HCT116 (cell line): ENCODE results near the gene CHRNE. TPM values are rescaled to one million over a fixed set of nuclear protein-coding genes. Genes with fewer than 3 reads are reported as not detected.

ENCODE experiments used
- ATAC-seq: fragments of 200-7000 bp; cut with Tn5 transposase; 2 replicates; pipeline ENCODE4 v1.9.1; 2020; ENCODE audit warnings: mild to moderate bottlenecking, moderate library complexity
- BruUV-seq: library from RNA; stranded (reverse); fragments of 400-500 nt; replicated peaks from 2 replicates; lab custom pipeline; 2021; lab: Mats Ljungman, UMichigan
- CTCF ChIA-PET: fragments of 300-600 bp; sonication (Branson Sonifier 250); formaldehyde crosslinking; loops from one replicate; lab custom pipeline; 2021; ENCODE audit warnings: antibody characterized with exemption; lab: Charles Lee
- POLR2A ChIA-PET: fragments of 300-600, 350-600 bp; sonication (Branson Sonifier 250); formaldehyde crosslinking; loops from one replicate; lab custom pipeline; 2021; ENCODE audit warnings: antibody characterized with exemption; lab: Charles Lee
- RAD21 ChIA-PET, 2 experiments: fragments of 300-600 bp; sonication (Branson Sonifier 250); formaldehyde crosslinking; loops; one replicate each; lab custom pipeline; 2023; ENCODE audit warnings: low total read pairs in 2 of 2; ENCODE audit not compliant: uncharacterized antibody in 2 of 2, unreplicated experiment in 2 of 2, low non-redundant PET in 1 of 2; lab: Charles Lee
- DNase-seq: peaks from one replicate; pipeline ENCODE4 v3.0.0-alpha.2; 2010; ENCODE audit warnings: low read depth, low spot score
- H2AFZ ChIP-seq: fragments of 200-600 bp; shearing (Covaris generic), sonication (generic); 2 replicates; pipeline ENCODE4 v1.6.1; 2017; ENCODE audit warnings: low read depth, mixed run types, mixed read lengths, antibody characterized with exemption, low read length; ENCODE audit not compliant: poor library complexity, severe bottlenecking
- H3K27ac ChIP-seq: 2 replicates; pipeline ENCODE4 v1.5.1; 2012; ENCODE audit warnings: low read depth, low read length
- H3K27me3 ChIP-seq: fragments of 200-600 bp; sonication (generic); 2 replicates; pipeline ENCODE4 v1.6.1; 2016; ENCODE audit warnings: mixed run types, low read length, mixed read lengths; ENCODE audit not compliant: insufficient read depth
- H3K36me3 ChIP-seq, 2 experiments: fragments of 200-500 bp in 1 of 2; fragments of 200-600 bp in 1 of 2; sonication (Bioruptor generic) in 1 of 2; sonication (generic) in 1 of 2; 2 replicates each; pipeline versions ENCODE4 v1.5.1 to v1.6.1; 2014 to 2016; ENCODE audit warnings: low read length in 2 of 2, inconsistent platforms in 1 of 2, mixed read lengths in 1 of 2, mixed run types in 1 of 2; ENCODE audit not compliant: insufficient read depth in 2 of 2, control insufficient read depth in 1 of 2
- H3K4me1 ChIP-seq, 2 experiments: fragments of 200-600 bp in 1 of 2; sonication (generic) in 1 of 2; 2 replicates each; pipeline versions ENCODE4 v1.5.1 to v1.6.1; 2012 to 2017; ENCODE audit warnings: low read length in 2 of 2, inconsistent platforms in 1 of 2, mild to moderate bottlenecking in 1 of 2, mixed read lengths in 1 of 2, mixed run types in 1 of 2, moderate library complexity in 1 of 2; ENCODE audit not compliant: insufficient read depth in 2 of 2, control insufficient read depth in 1 of 2
- H3K4me2 ChIP-seq: fragments of 200-600 bp; sonication (generic); 2 replicates; pipeline ENCODE4 v1.6.1; 2017; ENCODE audit warnings: mixed run types, low read length, mixed read lengths
- H3K4me3 ChIP-seq, 2 experiments: fragments of 200-600 bp in 1 of 2; sonication (generic) in 1 of 2; replicated peaks in 1 of 2; 2 replicates each; pipeline ENCODE4 v1.5.1; 2011 to 2016; ENCODE audit warnings: low read length in 2 of 2, control low read depth in 1 of 2, low read depth in 1 of 2, mild to moderate bottlenecking in 1 of 2, mixed read lengths in 1 of 2, mixed run types in 1 of 2
- H3K79me2 ChIP-seq: fragments of 200-600 bp; sonication (generic); 2 replicates; pipeline ENCODE4 v1.6.1; 2017; ENCODE audit warnings: mild to moderate bottlenecking, mixed run types, low read length, moderate library complexity, mixed read lengths; ENCODE audit not compliant: insufficient read depth
- H3K9ac ChIP-seq: fragments of 200-600 bp; sonication (generic); 2 replicates; pipeline ENCODE4 v1.6.1; 2016; ENCODE audit warnings: low read length, mixed read lengths
- H3K9me2 ChIP-seq: fragments of 200-600 bp; sonication (generic), shearing (Covaris generic); 2 replicates; pipeline ENCODE4 v1.6.1; 2017; ENCODE audit warnings: mixed run types, mild to moderate bottlenecking, moderate library complexity; ENCODE audit not compliant: insufficient read depth
- H3K9me3 ChIP-seq, 2 experiments: fragments of 200-500 bp in 1 of 2; fragments of 200-600 bp in 1 of 2; sonication (Bioruptor generic) in 1 of 2; sonication (generic) in 1 of 2; 2 replicates each; pipeline ENCODE4 v1.6.1; 2014 to 2017; ENCODE audit warnings: low read length in 2 of 2, mixed read lengths in 2 of 2, inconsistent platforms in 1 of 2, low read depth in 1 of 2, mild to moderate bottlenecking in 1 of 2, mixed run types in 1 of 2, moderate library complexity in 1 of 2; ENCODE audit not compliant: control insufficient read depth in 1 of 2, insufficient read depth in 1 of 2
- H4K20me1 ChIP-seq: fragments of 200-600 bp; sonication (generic), shearing (Covaris generic); 2 replicates; pipeline ENCODE4 v1.6.1; 2017; ENCODE audit warnings: mixed run types, mild to moderate bottlenecking, moderate library complexity; ENCODE audit not compliant: insufficient read depth
- EGR1 ChIP-seq: IDR thresholded peaks from 2 replicates; pipeline ENCODE4 v1.6.1; 2012; ENCODE audit warnings: low read depth
- EZH2phosphoT487 ChIP-seq: fragments of 200-600 bp; IDR thresholded peaks from 2 replicates; pipeline ENCODE4 v1.6.1; 2018; ENCODE audit warnings: antibody characterized with exemption, borderline replicate concordance
- JUND ChIP-seq: IDR thresholded peaks from 2 replicates; pipeline ENCODE4 v1.6.1; 2012
- POLR2AphosphoS5 ChIP-seq: IDR thresholded peaks from 2 replicates; pipeline ENCODE4 v1.6.1; 2011; ENCODE audit warnings: mild to moderate bottlenecking, low read depth, low read length, moderate library complexity
- RAD21 ChIP-seq: IDR thresholded peaks from 2 replicates; pipeline ENCODE4 v1.6.1; 2012; ENCODE audit warnings: low read depth, mild to moderate bottlenecking
- YY1 ChIP-seq: IDR thresholded peaks from 2 replicates; pipeline ENCODE4 v1.6.1; 2011; ENCODE audit warnings: low read length, low read depth, moderate library complexity, mild to moderate bottlenecking; ENCODE audit not compliant: insufficient replicate concordance; ENCODE audit errors: extremely low read depth
- ZFX ChIP-seq: fragments of 450-650 bp; IDR thresholded peaks from 2 replicates; pipeline ENCODE4 v1.6.1; 2017
- ZNF274 ChIP-seq: fragments of 200-500 bp; sonication (Bioruptor generic); IDR thresholded peaks from 2 replicates; pipeline ENCODE4 v1.6.1; 2014; ENCODE audit warnings: mild to moderate bottlenecking, low read depth, low read length, inconsistent platforms
- intact Hi-C: fragments of 100-400 bp; cut with micrococcal nuclease; formaldehyde crosslinking; loops from 2 replicates; pipeline ENCODE4 v1.10.0; 2022
- total RNA-seq: library from RNA; stranded (reverse); gene quantifications from one replicate; pipeline ENCODE4 v1.2.1, GENCODE V29; 2021; ENCODE audit not compliant: unreplicated experiment

CHRNE gene
- total RNA-seq, 1 experiment from 2014 or later: 0.30 TPM

DNA sequence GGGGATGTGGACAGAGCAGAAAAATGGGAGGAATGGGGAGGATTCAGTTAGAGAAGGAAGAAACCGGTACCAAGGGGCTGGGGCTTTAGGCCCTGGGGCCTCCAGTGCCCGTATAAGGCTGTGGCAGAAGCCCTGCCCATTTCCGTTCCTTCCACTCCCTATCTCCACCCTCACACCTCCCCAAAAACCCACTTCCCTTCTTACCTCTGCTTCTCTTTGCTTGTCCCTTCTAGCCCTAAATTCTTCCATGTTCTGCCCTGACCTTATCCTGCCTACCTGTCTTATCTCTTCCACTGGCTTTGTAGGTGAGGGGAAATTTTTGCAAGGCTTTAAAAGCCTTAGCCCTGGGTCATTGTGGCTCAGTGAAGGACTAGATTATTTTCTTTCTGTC, 41.3 kb upstream of the CHRNE start:
- Histone ChIP-seq H3K36me3 (peaks cover 9 to 25% of the 10 kb centered on the region in 2 experiments; a peak in 2 of 4 replicates), H2AFZ (no peak overlapping the region), H3K27me3 (no peaks in the 10 kb centered on the region), H3K4me3 (no peak overlapping the region), H3K9ac (peak overlapping the region; percentile 97; the same call in 1 of the 2 replicates), H3K4me2 (no peak overlapping the region), H3K4me1 (peaks cover 28 to 52% of the 10 kb centered on the region in 2 experiments), H3K9me3 (no peaks in the 10 kb centered on the region), H3K9me2 (no peaks in the 10 kb centered on the region), H4K20me1 (peaks cover 12% of the 10 kb centered on the region; the same call in 1 of the 2 replicates), H3K79me2 (peaks cover 86% of the 10 kb centered on the region), H3K27ac (peak overlapping the region; percentile 65)
- no peak for ATAC-seq
- ChIA-PET POLR2A (interaction anchor here (0.5 to 2.0 kb wide), 2 partner anchors 23 to 261 kb away, joined by 3 to 5 read pairs; partner anchors contain the start of gene SPAG7), RAD21 (no interaction called here), CTCF (no interaction called here)
- DNase-seq: no peak
- no TSS peak for BruUV-seq
- TF ChIP-seq POLR2AphosphoS5 (peak; percentile 41; the same call in 1 of the 2 replicates), RAD21 (no peak), ZNF274 (no peak), EZH2phosphoT487 (no peak), JUND (peak; percentile 16; the same call in 1 of the 2 replicates)
- intact Hi-C loops: no loop called here

DNA sequence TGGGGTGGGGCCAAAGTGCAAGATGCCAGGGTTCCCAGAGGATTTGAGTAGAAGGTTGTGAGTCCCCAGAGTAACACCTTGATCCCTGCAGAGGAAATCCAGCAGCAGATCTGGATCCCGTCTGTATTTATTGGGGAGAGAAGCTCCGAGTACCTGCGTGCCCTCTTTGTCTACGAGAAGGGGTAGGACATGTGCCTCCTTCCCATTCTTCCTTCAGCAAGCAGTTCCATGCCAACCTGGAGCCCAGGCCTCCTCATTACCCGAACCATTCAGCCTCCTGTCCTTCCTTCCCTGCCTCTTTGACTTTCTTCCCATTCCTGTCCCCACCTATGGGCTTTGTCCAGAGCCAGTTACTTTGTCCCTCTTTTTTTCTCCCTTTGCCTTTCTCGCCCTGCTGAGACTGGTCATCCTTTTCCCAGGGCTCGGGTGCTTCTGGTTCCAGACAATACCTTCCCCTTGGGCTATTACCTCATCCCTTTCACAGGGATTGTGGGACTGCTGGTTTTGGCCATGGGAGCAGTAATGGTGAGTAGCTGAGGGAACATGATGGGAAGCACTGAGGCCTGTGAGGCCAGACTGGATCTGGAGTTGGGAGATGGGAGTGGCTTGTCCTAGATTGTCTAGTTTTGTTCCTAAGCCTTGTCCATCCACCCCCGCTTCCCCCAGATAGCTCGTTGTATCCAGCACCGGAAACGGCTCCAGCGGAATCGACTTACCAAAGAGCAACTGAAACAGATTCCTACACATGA, 40.0 kb upstream of the CHRNE start:
- DNase-seq (no peak), ATAC-seq (no peak)
- BruUV-seq: no TSS peak
- no peak overlapping the region for H3K4me3 ChIP-seq
- H3K9ac ChIP-seq: no peak overlapping the region
- ChIA-PET POLR2A (interaction anchor here (2.0 kb wide), 1 partner anchor 25 kb away, joined by 5 read pairs; the partner anchor contains the start of gene SPAG7), CTCF (no interaction called here), RAD21 (no interaction called here)
- H3K4me2 ChIP-seq: no peak overlapping the region
- peaks cover 91% of the 10 kb centered on the region for H3K79me2 ChIP-seq
- intact Hi-C loops: no loop called here
- no peak for TF ChIP-seq EGR1
- TF ChIP-seq YY1: no peak
- no peak for TF ChIP-seq ZFX
- peak; percentile 37; the same call in 1 of the 2 replicates for TF ChIP-seq POLR2AphosphoS5
- H2AFZ ChIP-seq: no peak overlapping the region
- H3K36me3 ChIP-seq: peaks cover 9 to 32% of the 10 kb centered on the region in 2 experiments; a peak in 2 of 4 replicates
- H3K27ac ChIP-seq: 0 out of 2 replicates have a peak overlapping the region, but pooled peaks have one; percentile 15
- peaks cover 28 to 56% of the 10 kb centered on the region in 2 experiments for H3K4me1 ChIP-seq
- H3K27me3 ChIP-seq: no peaks in the 10 kb centered on the region
- H3K9me2 ChIP-seq: no peaks in the 10 kb centered on the region
- peaks cover 12% of the 10 kb centered on the region; the same call in 1 of the 2 replicates for H4K20me1 ChIP-seq
- H3K9me3 ChIP-seq: no peaks in the 10 kb centered on the region
